COLO668 (cell line): ENCODE results near the gene C16orf78.

Experiments
- DNase-seq: peaks from one replicate; lab custom pipeline; 2025; ENCODE audit not compliant: unreplicated experiment; lab: John Stamatoyannopoulos, UW

The C16orf78 gene

GRCh38 chr16:49382916-49383315, 9.3 kb downstream of the C16orf78 start:
- DNase-seq, result no peak

- no peak for DNase-seq
Measured at GRCh38 chr16:49395021-49395420, 21.4 kb downstream of the C16orf78 start.

- DNase-seq, result no peak
Measured at GRCh38 chr16:49396206-49396720, 22.7 kb downstream of the C16orf78 start.

- no peak for DNase-seq
Measured at GRCh38 chr16:49398761-49399160, 25.2 kb downstream of the C16orf78 start.

GRCh38 chr16:49399594-49400364, 26.2 kb downstream of the C16orf78 start:
- DNase-seq, result no peak

GRCh38 chr16:49400611-49401010, 27.0 kb downstream of the C16orf78 start:
- no peak for DNase-seq

GRCh38 chr16:49405123-49405522, 31.5 kb downstream of the C16orf78 start:
- DNase-seq, result no peak

- no peak for DNase-seq
Measured at GRCh38 chr16:49405530-49405929, 31.9 kb downstream of the C16orf78 start.

GRCh38 chr16:49407873-49408550, 34.4 kb downstream of the C16orf78 start:
- DNase-seq, result peak; percentile 64

- no peak for DNase-seq
Measured at GRCh38 chr16:49409121-49409520, 35.5 kb downstream of the C16orf78 start.

GRCh38 chr16:49410226-49410625, 36.6 kb downstream of the C16orf78 start:
- no peak for DNase-seq

- DNase-seq, result no peak
Measured at GRCh38 chr16:49411121-49411970, 37.7 kb downstream of the C16orf78 start.

- DNase-seq, result no peak
Measured at GRCh38 chr16:49414671-49415070, 41.1 kb downstream of the C16orf78 start.

GRCh38 chr16:49415083-49415482, 41.5 kb downstream of the C16orf78 start:
- no peak for DNase-seq

- no peak for DNase-seq
Measured at GRCh38 chr16:49416001-49416675, 42.5 kb downstream of the C16orf78 start.

- DNase-seq, result no peak
Measured at GRCh38 chr16:49417354-49417753, 43.8 kb downstream of the C16orf78 start.

- no peak for DNase-seq
Measured at GRCh38 chr16:49419006-49419405, 45.4 kb downstream of the C16orf78 start.

- no peak for DNase-seq
Measured at GRCh38 chr16:49419862-49420261, 46.3 kb downstream of the C16orf78 start.

- DNase-seq, result no peak
Measured at GRCh38 chr16:49422896-49423295, 49.3 kb downstream of the C16orf78 start.

- DNase-seq, result no peak
Measured at GRCh38 chr16:49424961-49425360, 51.4 kb downstream of the C16orf78 start.

- DNase-seq, result no peak
Measured at GRCh38 chr16:49427771-49428170, 54.2 kb downstream of the C16orf78 start.
